ENCODE measurements around the gene GTF2I.
"Not testable (repeated sequence)": the region's sequence is repeated elsewhere in the genome, so short reads cannot be mapped to it uniquely, and the experiment has no call there.

DNA sequence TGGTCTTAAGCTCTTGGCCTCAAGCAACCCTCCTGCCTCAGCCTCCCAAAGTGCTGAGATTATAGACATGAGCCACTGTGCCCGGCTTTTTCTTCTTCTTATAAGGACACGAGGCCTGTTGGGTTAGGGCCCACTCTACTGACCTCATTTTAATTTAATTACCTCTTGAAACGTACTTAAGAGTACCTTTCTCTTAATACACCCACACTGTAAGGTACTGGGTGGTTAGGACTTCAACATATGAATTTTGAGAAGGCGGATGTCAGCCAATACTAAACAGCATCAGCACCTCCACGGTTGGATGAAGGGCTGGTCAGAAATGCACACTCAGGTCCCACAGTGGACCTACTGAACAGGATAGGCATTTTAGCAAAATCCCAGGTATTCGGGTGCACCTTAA is 124.2 kb downstream of the GTF2I start:
- TF ChIP-seq EZH2 (IDR thresholded peaks at IDR 0.05; ENCODE audit: low read length, unreplicated experiment): not testable (repeated sequence)
- TF ChIP-seq, protein P1, sequence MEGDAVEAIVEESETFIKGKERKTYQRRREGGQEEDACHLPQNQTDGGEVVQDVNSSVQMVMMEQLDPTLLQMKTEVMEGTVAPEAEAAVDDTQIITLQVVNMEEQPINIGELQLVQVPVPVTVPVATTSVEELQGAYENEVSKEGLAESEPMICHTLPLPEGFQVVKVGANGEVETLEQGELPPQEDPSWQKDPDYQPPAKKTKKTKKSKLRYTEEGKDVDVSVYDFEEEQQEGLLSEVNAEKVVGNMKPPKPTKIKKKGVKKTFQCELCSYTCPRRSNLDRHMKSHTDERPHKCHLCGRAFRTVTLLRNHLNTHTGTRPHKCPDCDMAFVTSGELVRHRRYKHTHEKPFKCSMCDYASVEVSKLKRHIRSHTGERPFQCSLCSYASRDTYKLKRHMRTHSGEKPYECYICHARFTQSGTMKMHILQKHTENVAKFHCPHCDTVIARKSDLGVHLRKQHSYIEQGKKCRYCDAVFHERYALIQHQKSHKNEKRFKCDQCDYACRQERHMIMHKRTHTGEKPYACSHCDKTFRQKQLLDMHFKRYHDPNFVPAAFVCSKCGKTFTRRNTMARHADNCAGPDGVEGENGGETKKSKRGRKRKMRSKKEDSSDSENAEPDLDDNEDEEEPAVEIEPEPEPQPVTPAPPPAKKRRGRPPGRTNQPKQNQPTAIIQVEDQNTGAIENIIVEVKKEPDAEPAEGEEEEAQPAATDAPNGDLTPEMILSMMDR (conservative IDR thresholded peaks at IDR 0.05; ENCODE audit: low read depth, low read length): not testable (repeated sequence)

Data from PC-3 (cell line).